Loucy (cell line): ENCODE data around the gene SYTL1.

Experiments used
- H2AFZ ChIP-seq: fragments of 200-600 bp; sonication (generic); 2 replicates; pipeline ENCODE4 v1.6.0; 2016; ENCODE audit warnings: antibody characterized with exemption, mild to moderate bottlenecking, low read length, moderate library complexity
- H3F3A ChIP-seq: fragments of 200-600 bp; 2 replicates; pipeline ENCODE4 v1.6.0; 2016; ENCODE audit warnings: antibody characterized with exemption, low read depth, mild to moderate bottlenecking
- H3K27me3 ChIP-seq: fragments of 200-600 bp; sonication (generic); 2 replicates; pipeline ENCODE4 v1.6.1; 2014; ENCODE audit warnings: low read length, mild to moderate bottlenecking; ENCODE audit not compliant: insufficient read depth, poor library complexity, severe bottlenecking
- H3K36me3 ChIP-seq: fragments of 200-600 bp; sonication (generic); 2 replicates; pipeline ENCODE4 v1.6.1; 2016; ENCODE audit warnings: low read length; ENCODE audit not compliant: insufficient read depth
- H3K4me1 ChIP-seq: fragments of 200-600 bp; sonication (generic); 2 replicates; pipeline ENCODE4 v1.5.1; 2014; ENCODE audit warnings: low read length, mild to moderate bottlenecking; ENCODE audit not compliant: insufficient read depth, poor library complexity, severe bottlenecking
- H3K4me2 ChIP-seq: fragments of 200-600 bp; sonication (generic); 2 replicates; pipeline ENCODE4 v1.6.0; 2014; ENCODE audit warnings: antibody characterized with exemption, low read length, low read depth, mild to moderate bottlenecking; ENCODE audit not compliant: poor library complexity, severe bottlenecking
- H3K4me3 ChIP-seq: fragments of 200-600 bp; sonication (generic); 2 replicates; pipeline ENCODE4 v1.5.1; 2014; ENCODE audit warnings: low read length, mild to moderate bottlenecking, mixed read lengths; ENCODE audit not compliant: poor library complexity, severe bottlenecking
- H3K79me2 ChIP-seq: fragments of 200-600 bp; sonication (generic); 2 replicates; pipeline ENCODE4 v1.6.1; 2014; ENCODE audit warnings: low read length; ENCODE audit not compliant: insufficient read depth
- H3K9ac ChIP-seq: fragments of 200-600 bp; sonication (generic); 2 replicates; pipeline ENCODE4 v1.6.0; 2014; ENCODE audit warnings: mild to moderate bottlenecking, low read depth, low read length, moderate library complexity; ENCODE audit not compliant: poor library complexity, severe bottlenecking
- H3K9me2 ChIP-seq: fragments of 200-600 bp; sonication (generic); replicated peaks from 2 replicates; pipeline ENCODE4 v1.6.1; 2016; ENCODE audit warnings: low read depth, low read length, mixed read lengths
- H3K9me3 ChIP-seq: fragments of 200-600 bp; sonication (generic); 2 replicates; pipeline ENCODE4 v1.6.1; 2014; ENCODE audit warnings: mild to moderate bottlenecking, antibody characterized with exemption, low read length, low read depth; ENCODE audit not compliant: insufficient read depth
- H4K20me1 ChIP-seq: fragments of 200-600 bp; sonication (generic); 2 replicates; pipeline ENCODE4 v1.6.0; 2014; ENCODE audit warnings: antibody characterized with exemption, low read length, mild to moderate bottlenecking; ENCODE audit not compliant: insufficient read depth, poor library complexity, severe bottlenecking
- CTCF ChIP-seq: fragments of 200-600 bp; sonication (generic); conservative IDR thresholded peaks from 2 replicates; pipeline ENCODE4 v1.5.1; 2014; ENCODE audit warnings: mild to moderate bottlenecking, antibody characterized with exemption, low read length
- EZH2phosphoT487 ChIP-seq: fragments of 200-600 bp; IDR thresholded peaks from 2 replicates; pipeline ENCODE4 v1.6.1; 2018; ENCODE audit warnings: antibody characterized with exemption, mild to moderate bottlenecking, moderate library complexity, borderline replicate concordance

Gene SYTL1

DNA sequence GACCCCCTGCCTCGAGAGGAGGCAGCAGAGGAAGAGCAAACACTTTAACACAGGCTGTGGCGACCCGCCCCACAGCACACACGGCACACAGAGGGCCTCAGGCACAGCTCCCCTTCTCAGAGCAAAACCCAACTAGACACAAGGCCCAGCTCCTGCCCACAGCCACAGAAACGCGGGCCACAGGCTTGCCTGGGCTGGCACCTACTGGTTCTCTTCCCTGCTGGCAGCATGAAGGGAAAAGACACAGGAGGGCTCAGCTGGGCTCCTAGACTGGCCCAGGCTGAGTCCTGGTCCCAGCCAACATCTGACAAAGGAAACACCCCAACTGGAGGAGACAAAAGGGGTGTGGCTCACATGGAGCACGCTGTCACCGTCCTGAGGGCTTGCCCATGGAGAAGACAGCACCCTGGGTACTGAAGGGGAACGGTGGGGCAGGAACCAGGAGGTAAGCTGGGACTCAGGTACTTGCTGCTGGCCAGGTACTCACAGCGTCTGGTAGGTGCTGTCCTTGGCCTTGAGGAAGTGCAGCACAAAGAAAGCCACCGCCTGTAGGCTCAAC lies 37.8 kb downstream of the SYTL1 start:
- H3K4me3 ChIP-seq = no peak overlapping the region
- no peaks in the 10 kb centered on the region for H3K4me1 ChIP-seq
- H2AFZ ChIP-seq = no peak overlapping the region
- H3K27me3 ChIP-seq = no peaks in the 10 kb centered on the region
- no peaks in the 10 kb centered on the region for H3K36me3 ChIP-seq
- H3K9me3 ChIP-seq = no peaks in the 10 kb centered on the region
- TF ChIP-seq EZH2phosphoT487 (no peak), CTCF (no peak)
- H3K9ac ChIP-seq = no peak overlapping the region
- H3K4me2 ChIP-seq = no peak overlapping the region
- no peaks in the 10 kb centered on the region for H3K79me2 ChIP-seq
- no peaks in the 10 kb centered on the region for H4K20me1 ChIP-seq
- no peaks in the 10 kb centered on the region for H3F3A ChIP-seq
- H3K9me2 ChIP-seq = no peaks in the 10 kb centered on the region

GRCh38 chr1:27380224-27380623 lies 38.4 kb downstream of the SYTL1 start:
- Histone ChIP-seq H3K4me3 (no peak overlapping the region), H3K4me2 (no peak overlapping the region), H3K9ac (no peak overlapping the region), H3K36me3 (no peaks in the 10 kb centered on the region), H3K9me2 (no peaks in the 10 kb centered on the region), H3F3A (no peaks in the 10 kb centered on the region), H3K9me3 (no peaks in the 10 kb centered on the region), H3K4me1 (no peaks in the 10 kb centered on the region), H4K20me1 (no peaks in the 10 kb centered on the region), H3K79me2 (no peaks in the 10 kb centered on the region), H2AFZ (no peak overlapping the region; the same call in 1 of the 2 replicates), H3K27me3 (no peaks in the 10 kb centered on the region)
- no peak for TF ChIP-seq EZH2phosphoT487
- no peak for TF ChIP-seq CTCF

- no peaks in the 10 kb centered on the region for H3K36me3 ChIP-seq
- H3K27me3 ChIP-seq = no peaks in the 10 kb centered on the region
- H3K4me1 ChIP-seq = no peaks in the 10 kb centered on the region
- no peak overlapping the region for H3K4me2 ChIP-seq
- no peak for TF ChIP-seq EZH2phosphoT487
- TF ChIP-seq CTCF = no peak
- no peaks in the 10 kb centered on the region for H3F3A ChIP-seq
- H3K9ac ChIP-seq = no peak overlapping the region
- no peaks in the 10 kb centered on the region for H4K20me1 ChIP-seq
- H3K9me3 ChIP-seq = no peaks in the 10 kb centered on the region
- H3K4me3 ChIP-seq = no peak overlapping the region
- no peak overlapping the region; the same call in 1 of the 2 replicates for H2AFZ ChIP-seq
- H3K79me2 ChIP-seq = no peaks in the 10 kb centered on the region
- no peaks in the 10 kb centered on the region for H3K9me2 ChIP-seq
These were observed 39.2 kb downstream of the SYTL1 start for GRCh38 chr1:27380766-27381733.
